ENCODE data around the gene RAB6B.

RAB6B gene

DNA sequence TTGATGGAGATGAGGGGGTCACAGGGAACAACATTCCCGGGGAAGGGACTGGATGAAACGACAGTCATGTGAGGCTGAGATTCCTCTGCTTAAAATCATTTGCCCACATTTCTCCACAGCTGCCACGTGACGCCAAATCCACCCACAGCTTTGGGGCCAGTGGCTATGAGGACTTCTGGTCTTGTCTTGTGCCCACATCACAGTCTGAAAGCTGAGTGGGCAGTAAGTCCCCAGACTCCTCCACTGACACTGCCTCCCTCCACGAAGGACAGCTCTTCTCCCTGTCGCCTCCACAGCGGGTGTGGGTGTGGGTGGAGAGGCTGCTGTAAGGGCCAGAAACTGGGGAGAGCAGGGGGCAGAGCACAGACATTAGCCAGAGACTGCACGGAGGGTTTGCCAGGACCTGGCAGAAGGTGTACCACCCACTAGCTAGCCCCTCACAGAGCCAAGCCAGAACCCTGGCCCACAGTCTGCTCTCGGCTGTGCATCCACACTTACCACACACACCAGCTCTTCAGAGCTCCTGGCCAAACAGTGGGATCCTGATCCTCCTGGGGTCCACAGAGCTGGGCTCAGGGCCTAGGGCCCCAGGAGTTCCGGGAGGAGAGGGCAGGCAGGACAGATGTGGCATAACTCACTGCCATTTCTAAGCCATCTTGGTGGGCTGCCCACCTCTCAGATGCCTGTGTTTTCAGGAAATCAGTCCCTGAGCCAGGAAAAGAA lies 24.2 kb downstream of the RAB6B start:
- H3K4me1 ChIP-seq (ENCODE audit: control insufficient read depth, insufficient read depth, low read length): no peaks in the 10 kb centered on the region
- H3K36me3 ChIP-seq (ENCODE audit: insufficient read depth, low read length): no peaks in the 10 kb centered on the region
- no peak overlapping the region for H3K9ac ChIP-seq (ENCODE audit: low read depth, low read length)
- H3K9me3 ChIP-seq (replicated peaks; ENCODE audit: low read length): no peaks in the 10 kb centered on the region
- H3K4me3 ChIP-seq (ENCODE audit: low read length): no peak overlapping the region
- peaks cover 54% of the 10 kb centered on the region for H3K27me3 ChIP-seq (ENCODE audit: control insufficient read depth, insufficient read depth, low read length)
- no peak overlapping the region for H3K4me2 ChIP-seq (ENCODE audit: low read length)

DNA sequence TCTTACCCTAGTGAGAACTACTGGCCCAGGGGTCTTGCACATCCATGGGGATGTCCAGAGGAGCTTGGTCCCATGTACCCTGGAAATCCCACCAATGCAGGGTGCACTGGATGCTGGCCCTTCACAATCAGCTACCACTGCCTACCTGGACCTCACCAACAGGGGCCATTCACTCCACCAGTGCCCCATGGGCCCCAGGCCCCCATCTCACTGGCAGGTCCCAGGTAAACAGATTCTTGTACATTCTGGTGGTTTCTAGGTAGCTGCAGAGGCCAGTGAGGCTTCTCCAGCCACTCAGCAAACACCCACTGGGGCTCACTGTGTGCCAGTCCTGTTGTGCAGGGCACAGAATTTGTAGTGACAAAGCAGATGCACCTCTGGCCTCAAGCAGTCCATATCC lies 24.9 kb downstream of the RAB6B start:
- Histone ChIP-seq H3K4me1 (ENCODE audit: control insufficient read depth, insufficient read depth, low read length) (no peaks in the 10 kb centered on the region), H3K36me3 (ENCODE audit: insufficient read depth, low read length) (no peaks in the 10 kb centered on the region), H3K27me3 (ENCODE audit: control insufficient read depth, insufficient read depth, low read length) (peaks cover 59% of the 10 kb centered on the region), H3K4me3 (ENCODE audit: low read length) (no peak overlapping the region), H3K4me2 (ENCODE audit: low read length) (no peak overlapping the region), H3K9me3 (replicated peaks; ENCODE audit: low read length) (no peaks in the 10 kb centered on the region), H3K9ac (ENCODE audit: low read depth, low read length) (no peak overlapping the region)

DNA sequence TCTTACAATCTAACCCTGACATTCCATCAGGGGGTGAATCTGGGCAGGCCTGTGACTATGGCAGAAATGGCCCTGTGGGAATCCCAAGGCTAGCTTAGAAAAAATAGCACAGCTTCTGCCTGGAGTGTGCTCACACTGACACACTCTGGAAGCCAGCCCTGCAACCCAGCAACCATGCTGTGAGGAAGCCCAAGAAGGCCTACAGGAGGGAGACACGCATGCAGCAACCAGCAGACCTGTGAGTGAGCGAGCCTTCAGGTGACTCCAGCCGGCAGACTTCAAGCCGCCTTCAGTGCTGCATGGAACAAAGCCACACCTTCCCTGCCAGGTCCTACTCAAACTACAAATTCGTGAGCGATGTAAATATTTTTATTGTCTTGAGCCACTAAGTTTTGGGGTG lies 26.1 kb downstream of the RAB6B start:
- H3K9me3 ChIP-seq (replicated peaks; ENCODE audit: low read length): no peaks in the 10 kb centered on the region

DNA sequence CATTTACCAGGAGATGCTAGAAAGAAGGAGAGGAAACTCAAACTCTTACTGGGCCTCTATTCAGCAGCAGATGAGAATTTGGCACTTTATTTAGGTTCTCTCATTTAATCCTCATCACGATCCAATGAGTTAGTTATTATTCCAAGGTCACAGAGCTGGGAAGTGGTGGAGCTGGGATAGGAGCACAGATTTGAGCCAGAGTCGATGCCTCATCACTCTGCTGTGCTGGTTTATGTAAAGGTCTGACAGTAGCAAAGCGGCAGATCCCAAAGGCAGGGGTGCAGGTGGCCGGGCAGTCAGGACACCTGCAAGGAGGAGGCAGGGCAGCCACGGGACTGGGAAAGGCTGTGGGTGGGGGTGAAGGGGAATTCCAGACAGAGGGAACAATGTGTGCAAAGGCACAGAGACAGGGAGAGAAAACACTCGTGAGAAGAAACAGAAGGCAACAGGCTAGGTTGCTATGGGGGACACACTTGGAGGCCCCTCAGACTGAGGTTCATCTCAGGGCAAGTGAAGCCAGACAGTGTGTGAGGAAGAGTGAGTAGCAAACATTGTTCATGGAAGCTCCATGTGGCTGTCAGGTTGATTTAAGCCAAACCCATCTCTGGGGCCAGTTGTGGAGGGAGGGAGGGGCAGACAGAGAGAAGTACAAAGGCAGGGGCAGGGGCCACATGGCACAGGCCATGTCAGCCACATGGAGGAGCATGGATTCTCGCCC lies 26.8 kb downstream of the RAB6B start:
- H3K27me3 ChIP-seq (ENCODE audit: control insufficient read depth, insufficient read depth, low read length): peaks cover 63% of the 10 kb centered on the region
- H3K4me3 ChIP-seq (ENCODE audit: low read length): no peak overlapping the region
- no peaks in the 10 kb centered on the region for H3K9me3 ChIP-seq (replicated peaks; ENCODE audit: low read length)

More for the DNA sequence above, 26.1 kb downstream of the RAB6B start:
- H3K4me2 ChIP-seq (ENCODE audit: low read length): no peak overlapping the region
- no peak overlapping the region for H3K9ac ChIP-seq (ENCODE audit: low read depth, low read length)
- H3K4me3 ChIP-seq (ENCODE audit: low read length): no peak overlapping the region
- peaks cover 63% of the 10 kb centered on the region for H3K27me3 ChIP-seq (ENCODE audit: control insufficient read depth, insufficient read depth, low read length)
- no peaks in the 10 kb centered on the region for H3K36me3 ChIP-seq (ENCODE audit: insufficient read depth, low read length)
- no peaks in the 10 kb centered on the region for H3K4me1 ChIP-seq (ENCODE audit: control insufficient read depth, insufficient read depth, low read length)

DNA sequence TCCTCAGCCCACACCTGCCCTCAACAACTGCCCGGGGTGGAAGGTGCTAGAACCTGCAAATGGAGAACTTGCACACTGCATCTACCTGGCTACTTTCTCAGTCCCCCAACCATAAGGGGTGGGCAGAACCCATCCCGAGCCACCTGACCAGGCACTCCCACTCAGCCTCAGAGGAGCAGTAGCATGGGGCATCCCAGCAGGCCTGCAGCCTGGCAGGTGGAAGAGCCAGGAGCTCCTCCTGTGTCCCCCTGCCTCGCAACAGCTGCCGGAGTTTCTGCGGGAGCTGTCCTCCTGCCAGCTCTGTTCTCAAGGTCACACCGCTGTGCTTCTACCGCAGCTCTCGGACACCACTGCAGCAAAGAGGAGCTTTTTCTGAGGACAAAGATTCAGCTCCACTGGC lies 27.5 kb downstream of the RAB6B start:
- no peaks in the 10 kb centered on the region for H3K4me1 ChIP-seq (ENCODE audit: control insufficient read depth, insufficient read depth, low read length)
- no peak overlapping the region for H3K4me3 ChIP-seq (ENCODE audit: low read length)
- no peak overlapping the region for H3K9ac ChIP-seq (ENCODE audit: low read depth, low read length)
- no peak overlapping the region for H3K4me2 ChIP-seq (ENCODE audit: low read length)
- peaks cover 66% of the 10 kb centered on the region for H3K27me3 ChIP-seq (ENCODE audit: control insufficient read depth, insufficient read depth, low read length)
- no peaks in the 10 kb centered on the region for H3K9me3 ChIP-seq (replicated peaks; ENCODE audit: low read length)
- no peaks in the 10 kb centered on the region for H3K36me3 ChIP-seq (ENCODE audit: insufficient read depth, low read length)

More for the DNA sequence above, 26.8 kb downstream of the RAB6B start:
- no peak overlapping the region for H3K4me2 ChIP-seq (ENCODE audit: low read length)
- no peaks in the 10 kb centered on the region for H3K36me3 ChIP-seq (ENCODE audit: insufficient read depth, low read length)
- H3K9ac ChIP-seq (ENCODE audit: low read depth, low read length): no peak overlapping the region
- H3K4me1 ChIP-seq (ENCODE audit: control insufficient read depth, insufficient read depth, low read length): no peaks in the 10 kb centered on the region

DNA sequence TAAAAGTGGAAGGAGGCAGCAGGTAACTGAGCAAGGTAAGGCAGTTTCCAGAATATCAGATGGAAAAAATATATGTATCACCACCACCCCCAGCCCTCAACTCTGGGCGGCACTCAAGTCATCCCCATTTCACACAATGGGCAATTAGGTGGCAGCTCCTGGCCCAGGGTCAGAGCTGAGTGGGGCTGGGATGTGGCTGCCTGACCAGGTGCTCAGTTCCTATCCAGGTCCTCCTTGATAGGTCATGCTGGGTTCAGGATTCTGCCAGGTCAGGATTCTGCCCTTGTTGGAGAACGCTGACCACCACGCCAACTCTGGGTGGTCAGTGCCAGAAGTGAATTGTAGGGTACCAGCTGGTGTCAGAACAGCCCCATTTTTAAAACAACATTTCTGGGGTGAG lies 29.5 kb downstream of the RAB6B start:
- Histone ChIP-seq H3K4me3 (ENCODE audit: low read length) (no peak overlapping the region), H3K9ac (ENCODE audit: low read depth, low read length) (no peak overlapping the region), H3K9me3 (replicated peaks; ENCODE audit: low read length) (no peaks in the 10 kb centered on the region), H3K4me2 (ENCODE audit: low read length) (no peak overlapping the region), H3K4me1 (ENCODE audit: control insufficient read depth, insufficient read depth, low read length) (no peaks in the 10 kb centered on the region), H3K27me3 (ENCODE audit: control insufficient read depth, insufficient read depth, low read length) (peaks cover 59% of the 10 kb centered on the region), H3K36me3 (ENCODE audit: insufficient read depth, low read length) (no peaks in the 10 kb centered on the region)

DNA sequence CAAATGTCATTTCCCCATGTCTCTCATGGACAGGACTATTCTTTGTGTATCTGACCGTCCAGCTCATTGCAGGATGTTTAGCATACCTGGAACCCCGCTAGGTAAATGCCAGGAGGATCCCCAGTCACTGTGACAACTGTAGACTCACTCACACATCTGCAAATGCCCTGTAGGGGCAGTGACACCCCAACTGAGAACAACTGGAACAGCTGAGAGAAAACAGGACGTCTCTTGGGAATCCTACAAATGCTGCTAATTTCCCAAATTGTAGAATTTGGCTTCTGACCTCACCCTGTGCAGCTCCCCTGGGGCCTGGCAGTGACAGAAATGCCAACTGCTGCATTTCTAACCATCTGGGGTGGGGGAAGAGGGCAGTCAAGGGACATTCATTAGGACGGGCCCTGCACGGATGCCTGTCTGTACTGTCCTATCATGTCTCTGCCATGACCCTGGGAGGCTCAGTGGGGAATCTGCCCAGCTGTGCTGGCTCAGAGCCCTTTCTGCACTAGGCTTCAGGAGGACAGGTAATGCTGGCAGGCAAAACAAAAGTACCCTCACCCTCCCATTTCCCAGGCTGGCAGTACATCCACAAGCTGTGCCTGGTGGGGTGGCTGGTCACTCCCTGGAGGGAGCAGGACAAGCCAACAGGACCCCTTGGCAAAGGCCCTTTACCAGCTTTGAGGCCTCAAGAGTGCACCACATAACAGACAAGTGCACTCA lies 30.4 kb downstream of the RAB6B start:
- Histone ChIP-seq H3K27me3 (ENCODE audit: control insufficient read depth, insufficient read depth, low read length) (peaks cover 51% of the 10 kb centered on the region), H3K9ac (ENCODE audit: low read depth, low read length) (no peak overlapping the region), H3K4me3 (ENCODE audit: low read length) (no peak overlapping the region), H3K9me3 (replicated peaks; ENCODE audit: low read length) (no peaks in the 10 kb centered on the region), H3K4me2 (ENCODE audit: low read length) (no peak overlapping the region), H3K36me3 (ENCODE audit: insufficient read depth, low read length) (no peaks in the 10 kb centered on the region), H3K4me1 (ENCODE audit: control insufficient read depth, insufficient read depth, low read length) (no peaks in the 10 kb centered on the region)

DNA sequence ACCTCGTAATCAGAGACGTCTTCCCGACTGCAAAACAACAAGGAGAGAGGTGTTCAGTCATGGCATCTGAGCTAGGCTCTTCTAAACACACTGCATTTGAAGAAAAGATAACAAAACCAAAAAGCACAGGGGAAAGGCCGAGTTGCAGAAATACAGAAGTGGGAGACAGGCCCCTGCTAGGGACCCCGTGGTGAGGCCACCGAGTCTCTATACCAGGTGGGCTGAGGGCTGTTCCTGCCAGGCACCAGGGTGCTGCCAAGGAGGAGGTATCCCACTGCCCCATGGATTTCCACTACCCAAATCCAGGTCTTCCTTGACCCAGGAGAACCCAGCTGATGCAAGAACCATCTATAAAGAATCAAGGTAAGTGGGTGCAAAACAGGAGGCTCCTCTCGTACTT lies 31.1 kb downstream of the RAB6B start:
- no peak overlapping the region for H3K9ac ChIP-seq (ENCODE audit: low read depth, low read length)
- H3K27me3 ChIP-seq (ENCODE audit: control insufficient read depth, insufficient read depth, low read length): peaks cover 47% of the 10 kb centered on the region
- no peaks in the 10 kb centered on the region for H3K36me3 ChIP-seq (ENCODE audit: insufficient read depth, low read length)
- no peak overlapping the region for H3K4me2 ChIP-seq (ENCODE audit: low read length)
- no peak overlapping the region for H3K4me3 ChIP-seq (ENCODE audit: low read length)
- H3K9me3 ChIP-seq (replicated peaks; ENCODE audit: low read length): no peaks in the 10 kb centered on the region
- no peaks in the 10 kb centered on the region for H3K4me1 ChIP-seq (ENCODE audit: control insufficient read depth, insufficient read depth, low read length)

DNA sequence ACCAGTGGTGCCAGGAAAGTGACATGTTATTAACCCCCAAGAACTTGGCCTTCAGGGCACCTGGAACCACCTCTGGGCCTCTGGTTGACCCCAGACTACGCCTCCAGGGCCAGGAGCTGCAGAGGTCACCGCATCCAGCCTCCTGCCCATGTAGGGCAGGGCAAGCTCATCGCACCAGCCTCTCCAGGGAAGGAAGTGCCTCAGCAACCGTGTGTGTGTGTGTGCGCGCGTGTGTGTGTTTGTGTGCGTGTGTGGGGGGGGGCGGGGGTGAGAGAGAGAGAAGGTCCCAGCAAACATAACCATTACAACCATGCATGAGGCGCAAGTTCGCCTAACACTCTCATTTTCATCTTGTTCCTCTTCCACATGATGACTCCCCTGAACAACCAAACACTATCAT lies 31.8 kb downstream of the RAB6B start:
- H3K4me2 ChIP-seq (ENCODE audit: low read length): no peak overlapping the region
- H3K9me3 ChIP-seq (replicated peaks; ENCODE audit: low read length): no peaks in the 10 kb centered on the region
- H3K4me1 ChIP-seq (ENCODE audit: control insufficient read depth, insufficient read depth, low read length): no peaks in the 10 kb centered on the region
- peaks cover 40% of the 10 kb centered on the region for H3K27me3 ChIP-seq (ENCODE audit: control insufficient read depth, insufficient read depth, low read length)
- no peak overlapping the region for H3K9ac ChIP-seq (ENCODE audit: low read depth, low read length)
- no peaks in the 10 kb centered on the region for H3K36me3 ChIP-seq (ENCODE audit: insufficient read depth, low read length)
- H3K4me3 ChIP-seq (ENCODE audit: low read length): no peak overlapping the region

DNA sequence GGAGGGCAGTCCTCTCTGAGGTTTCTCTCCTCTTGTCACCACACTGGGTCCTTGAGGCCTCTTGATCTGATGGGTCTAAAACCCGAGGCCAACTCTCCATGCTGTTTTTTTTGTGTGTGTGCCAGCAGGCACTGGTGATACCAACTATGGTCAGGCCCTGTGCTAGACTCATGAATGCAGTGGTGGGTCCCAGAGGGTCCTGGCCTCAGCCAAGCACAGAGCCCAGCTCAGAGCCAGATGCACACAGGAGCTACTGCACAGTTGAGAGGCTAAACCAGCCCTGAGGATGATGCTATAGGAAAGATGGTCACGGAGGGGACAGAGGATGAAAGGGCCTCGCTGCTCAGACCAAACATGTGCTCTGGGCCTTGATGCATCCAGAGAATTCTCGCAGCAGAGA lies 33.5 kb downstream of the RAB6B start:
- H3K4me1 ChIP-seq (ENCODE audit: control insufficient read depth, insufficient read depth, low read length): no peaks in the 10 kb centered on the region
- H3K36me3 ChIP-seq (ENCODE audit: insufficient read depth, low read length): no peaks in the 10 kb centered on the region
- H3K27me3 ChIP-seq (ENCODE audit: control insufficient read depth, insufficient read depth, low read length): peaks cover 23% of the 10 kb centered on the region
- H3K9me3 ChIP-seq (replicated peaks; ENCODE audit: low read length): no peaks in the 10 kb centered on the region
- no peak overlapping the region for H3K9ac ChIP-seq (ENCODE audit: low read depth, low read length)
- no peak overlapping the region for H3K4me3 ChIP-seq (ENCODE audit: low read length)
- no peak overlapping the region for H3K4me2 ChIP-seq (ENCODE audit: low read length)

DNA sequence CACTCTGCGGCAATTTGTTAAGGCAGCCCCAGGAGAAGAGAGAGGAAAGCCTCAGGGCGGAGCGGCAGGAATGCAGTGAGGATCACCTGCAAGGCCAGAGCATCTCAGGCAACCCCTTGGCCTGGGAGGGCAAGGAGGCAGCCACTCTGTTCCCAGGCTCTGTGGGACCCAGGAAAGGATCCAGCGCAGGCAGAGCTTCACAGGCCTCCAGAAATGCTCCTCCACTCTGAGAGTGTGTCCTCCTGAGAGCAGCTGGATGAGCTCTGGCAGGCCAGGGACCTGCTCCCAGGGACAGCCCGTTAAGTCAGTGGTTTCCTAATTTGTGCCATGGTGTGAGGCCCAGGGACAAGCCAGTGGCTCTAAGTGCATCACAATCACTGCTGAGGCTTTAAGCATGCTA lies 35.2 kb downstream of the RAB6B start:
- H3K36me3 ChIP-seq (ENCODE audit: insufficient read depth, low read length): no peaks in the 10 kb centered on the region
- H3K9ac ChIP-seq (ENCODE audit: low read depth, low read length): no peak overlapping the region
- no peak overlapping the region for H3K4me3 ChIP-seq (ENCODE audit: low read length)
- H3K4me1 ChIP-seq (ENCODE audit: control insufficient read depth, insufficient read depth, low read length): no peaks in the 10 kb centered on the region
- H3K27me3 ChIP-seq (ENCODE audit: control insufficient read depth, insufficient read depth, low read length): peaks cover 8% of the 10 kb centered on the region
- H3K9me3 ChIP-seq (replicated peaks; ENCODE audit: low read length): no peaks in the 10 kb centered on the region
- H3K4me2 ChIP-seq (ENCODE audit: low read length): no peak overlapping the region

All from skeletal muscle satellite cell (primary cell).